ENCODE measurements around the gene BRF1. TPM values are rescaled to one million over a fixed set of nuclear protein-coding genes. Genes with fewer than 3 reads are reported as not detected.

The BRF1 gene
- total RNA-seq, 2 experiments from 2014 or later, result 23.7 to 26.4 TPM

DNA sequence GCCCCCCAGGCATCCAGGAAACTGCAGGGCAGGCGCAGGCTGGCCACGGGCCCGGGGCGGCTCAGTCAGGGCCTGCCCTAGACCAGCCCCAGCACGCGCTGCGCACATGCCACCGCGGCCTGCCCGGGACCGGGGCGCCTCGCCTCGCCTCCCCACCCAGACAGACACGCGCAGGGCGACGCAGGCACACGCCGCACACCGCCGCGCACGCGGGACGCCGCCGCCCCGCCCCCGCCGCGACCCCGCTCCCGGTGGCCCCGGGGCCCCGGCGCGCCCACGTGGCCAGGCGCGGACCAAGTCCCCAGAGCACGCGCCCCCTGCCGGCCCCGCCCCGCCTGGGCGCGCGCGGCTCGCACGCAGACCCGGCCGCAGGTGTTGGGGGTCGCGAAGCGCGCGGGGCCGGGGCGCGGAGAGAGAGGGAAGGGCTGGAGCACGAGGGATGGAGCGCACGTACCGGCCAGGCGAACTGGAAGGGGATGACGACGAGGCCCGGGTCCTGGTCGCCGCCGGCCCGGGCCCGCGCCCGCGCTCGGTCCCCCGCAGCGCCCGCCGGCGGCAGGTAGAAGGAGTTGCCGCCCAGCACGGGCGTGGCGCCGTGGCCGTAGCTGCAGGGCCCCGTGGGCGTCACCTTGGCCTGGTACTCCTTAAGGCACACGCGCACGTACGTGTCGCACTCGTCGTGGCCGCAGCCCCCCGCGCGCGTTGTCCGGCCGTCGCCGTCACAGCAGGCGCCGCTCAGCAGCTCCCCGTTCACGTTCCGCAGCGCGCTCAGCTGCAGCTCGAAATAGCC is 133.3 kb downstream of the BRF1 start:
- CTCF ChIA-PET (ENCODE audit: unreplicated experiment), result no interaction called here
- no peaks in the 10 kb centered on the region for H3K36me3 ChIP-seq (ENCODE audit: insufficient read depth, low read length)
- intact Hi-C loops (cut with micrococcal nuclease; ENCODE audit: unreplicated experiment), result no loop called here
- no peaks in the 10 kb centered on the region for H3K9me2 ChIP-seq (ENCODE audit: insufficient read depth, low read length)
- peak overlapping the region; percentile 46 for H3K4me3 ChIP-seq (ENCODE audit: low read depth, low read length, poor library complexity, severe bottlenecking)
- H3K9me3 ChIP-seq (ENCODE audit: low read length), result no peaks in the 10 kb centered on the region
- DNase-seq (ENCODE audit: low spot score), result no peak
- H3K4me2 ChIP-seq (ENCODE audit: low read length), result peak overlapping the region; percentile 76
- no peak overlapping the region for H3K27ac ChIP-seq (ENCODE audit: low read depth, low read length, poor library complexity, severe bottlenecking)
- H2AFZ ChIP-seq (ENCODE audit: low read length), result no peak overlapping the region
- POLR2A ChIA-PET, result no interaction called here
- no peak for TF ChIP-seq EZH2phosphoT487 (IDR thresholded peaks at IDR 0.05; ENCODE audit: borderline replicate concordance, low read depth, low read length)
- TF ChIP-seq, protein P1, sequence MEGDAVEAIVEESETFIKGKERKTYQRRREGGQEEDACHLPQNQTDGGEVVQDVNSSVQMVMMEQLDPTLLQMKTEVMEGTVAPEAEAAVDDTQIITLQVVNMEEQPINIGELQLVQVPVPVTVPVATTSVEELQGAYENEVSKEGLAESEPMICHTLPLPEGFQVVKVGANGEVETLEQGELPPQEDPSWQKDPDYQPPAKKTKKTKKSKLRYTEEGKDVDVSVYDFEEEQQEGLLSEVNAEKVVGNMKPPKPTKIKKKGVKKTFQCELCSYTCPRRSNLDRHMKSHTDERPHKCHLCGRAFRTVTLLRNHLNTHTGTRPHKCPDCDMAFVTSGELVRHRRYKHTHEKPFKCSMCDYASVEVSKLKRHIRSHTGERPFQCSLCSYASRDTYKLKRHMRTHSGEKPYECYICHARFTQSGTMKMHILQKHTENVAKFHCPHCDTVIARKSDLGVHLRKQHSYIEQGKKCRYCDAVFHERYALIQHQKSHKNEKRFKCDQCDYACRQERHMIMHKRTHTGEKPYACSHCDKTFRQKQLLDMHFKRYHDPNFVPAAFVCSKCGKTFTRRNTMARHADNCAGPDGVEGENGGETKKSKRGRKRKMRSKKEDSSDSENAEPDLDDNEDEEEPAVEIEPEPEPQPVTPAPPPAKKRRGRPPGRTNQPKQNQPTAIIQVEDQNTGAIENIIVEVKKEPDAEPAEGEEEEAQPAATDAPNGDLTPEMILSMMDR (conservative IDR thresholded peaks at IDR 0.05; ENCODE audit: low read length), result peak; percentile 65
- no TSS peak for BruUV-seq (replicated peaks)
- H3K4me1 ChIP-seq (ENCODE audit: insufficient read depth, low read length, poor library complexity, severe bottlenecking), result peaks cover 38% of the 10 kb centered on the region
- H4K20me1 ChIP-seq (ENCODE audit: insufficient read depth, low read length), result no peaks in the 10 kb centered on the region; the same call in 1 of the 2 replicates
- H3K79me2 ChIP-seq (ENCODE audit: insufficient read depth, low read depth, low read length), result no peaks in the 10 kb centered on the region

GRCh38 chr14:105166571-105167302 is 134.1 kb downstream of the BRF1 start:
- Histone ChIP-seq H3K4me2 (ENCODE audit: low read length) (no peak overlapping the region), H3K79me2 (ENCODE audit: insufficient read depth, low read depth, low read length) (no peaks in the 10 kb centered on the region), H3K27ac (ENCODE audit: low read depth, low read length, poor library complexity, severe bottlenecking) (no peak overlapping the region), H2AFZ (ENCODE audit: low read length) (no peak overlapping the region), H3K4me3 (ENCODE audit: low read depth, low read length, poor library complexity, severe bottlenecking) (no peak overlapping the region), H3K9me3 (ENCODE audit: low read length) (no peaks in the 10 kb centered on the region), H3K9me2 (ENCODE audit: insufficient read depth, low read length) (no peaks in the 10 kb centered on the region), H3K4me1 (ENCODE audit: insufficient read depth, low read length, poor library complexity, severe bottlenecking) (peaks cover 34% of the 10 kb centered on the region), H3K36me3 (ENCODE audit: insufficient read depth, low read length) (no peaks in the 10 kb centered on the region), H4K20me1 (ENCODE audit: insufficient read depth, low read length) (no peaks in the 10 kb centered on the region; the same call in 1 of the 2 replicates)
- TF ChIP-seq, protein P1 (conservative IDR thresholded peaks at IDR 0.05; ENCODE audit: low read length), result no peak
- no peak for TF ChIP-seq EZH2phosphoT487 (IDR thresholded peaks at IDR 0.05; ENCODE audit: borderline replicate concordance, low read depth, low read length)
- CTCF ChIA-PET (ENCODE audit: unreplicated experiment), result no interaction called here
- intact Hi-C loops (cut with micrococcal nuclease; ENCODE audit: unreplicated experiment), result no loop called here
- DNase-seq (ENCODE audit: low spot score), result no peak
- no TSS peak for BruUV-seq (replicated peaks)
- POLR2A ChIA-PET, result no interaction called here

Measured in OCI-LY7 (cell line).